SKM-1 treated with dmso at 0.1 percent for 144 hours (cell line): ENCODE data around the gene HECTD2.
"Not testable (repeated sequence)": the region's sequence is repeated elsewhere in the genome, so short reads cannot be mapped to it uniquely, and the experiment has no call there.

Experiments used
- DNase-seq: peaks from one replicate; lab custom pipeline; 2025; ENCODE audit not compliant: unreplicated experiment; lab: John Stamatoyannopoulos, UW

HECTD2 gene

GRCh38 chr10:91472911-91473310 lies 62.8 kb downstream of the HECTD2 start:
- DNase-seq = no peak

- DNase-seq = no peak
Observed at GRCh38 chr10:91474009-91474408, 63.9 kb downstream of the HECTD2 start.

GRCh38 chr10:91477236-91477635 lies 67.1 kb downstream of the HECTD2 start:
- no peak for DNase-seq

DNA sequence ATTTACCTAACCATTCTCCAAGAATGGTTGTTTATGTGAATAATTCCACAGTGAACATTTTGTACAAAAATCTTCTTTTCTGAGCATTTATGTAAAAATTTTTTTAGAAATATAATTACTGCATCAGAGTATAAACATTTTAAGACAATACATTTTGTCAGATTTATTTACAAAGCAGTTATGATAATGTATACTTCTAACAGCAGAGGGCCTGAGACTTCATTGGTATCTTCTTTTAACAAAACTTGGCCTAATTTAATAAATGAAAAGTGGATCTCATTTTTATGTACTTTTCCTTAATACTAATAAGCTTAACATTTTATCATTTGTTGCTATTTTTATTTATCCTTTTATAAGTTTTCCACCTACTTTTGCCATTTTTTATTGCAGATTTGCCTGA lies 69.4 kb downstream of the HECTD2 start:
- no peak for DNase-seq

DNA sequence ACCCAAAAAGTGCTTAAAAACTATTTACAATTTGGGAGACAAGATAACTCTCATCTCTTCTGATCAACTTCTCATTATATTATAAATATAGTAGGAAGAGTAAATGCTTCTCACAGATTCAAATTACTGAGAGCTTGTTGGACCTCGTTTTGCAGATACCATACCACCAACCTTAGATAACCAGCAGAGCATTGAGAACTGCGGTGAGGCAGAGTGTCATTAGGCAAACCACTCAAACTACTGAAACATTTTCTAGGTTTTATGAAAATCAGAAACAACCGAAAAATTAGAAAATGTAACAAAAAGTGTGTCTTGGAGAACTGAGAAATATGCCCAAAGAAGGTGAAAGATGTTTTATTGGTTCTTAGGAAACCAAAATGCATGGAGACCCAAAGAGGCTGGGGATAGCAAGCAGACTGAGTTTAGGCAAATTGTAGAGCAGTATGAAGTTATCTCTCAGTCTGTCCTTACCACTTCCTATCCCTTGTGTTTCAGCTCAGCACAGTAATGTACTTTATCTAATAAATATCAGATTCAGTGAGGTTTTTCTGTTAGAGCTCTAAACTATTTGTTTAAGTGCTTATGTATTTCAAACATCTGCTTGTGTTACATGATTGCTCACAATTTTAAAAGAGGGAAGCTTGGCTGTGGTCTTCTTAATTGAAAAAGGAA lies 77.9 kb downstream of the HECTD2 start:
- no peak for DNase-seq

DNA sequence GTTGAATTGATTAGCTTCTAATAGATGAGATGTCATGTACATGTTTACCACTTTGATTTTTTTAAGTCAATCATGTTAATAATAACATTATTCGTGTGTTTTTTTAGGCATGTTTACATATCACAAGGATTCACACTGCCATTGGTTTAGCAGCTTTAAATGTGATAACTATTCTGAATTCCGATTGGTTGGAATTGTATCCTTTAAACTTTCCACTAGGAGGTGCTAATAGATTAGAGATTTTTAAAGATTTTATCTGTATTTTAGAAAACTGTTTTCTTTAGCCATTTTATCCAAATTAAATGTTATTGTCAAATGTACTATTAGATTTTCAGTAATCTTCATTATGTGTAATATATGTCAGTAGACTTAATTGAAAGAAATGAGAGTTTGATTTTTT lies 83.2 kb downstream of the HECTD2 start:
- no peak for DNase-seq

DNA sequence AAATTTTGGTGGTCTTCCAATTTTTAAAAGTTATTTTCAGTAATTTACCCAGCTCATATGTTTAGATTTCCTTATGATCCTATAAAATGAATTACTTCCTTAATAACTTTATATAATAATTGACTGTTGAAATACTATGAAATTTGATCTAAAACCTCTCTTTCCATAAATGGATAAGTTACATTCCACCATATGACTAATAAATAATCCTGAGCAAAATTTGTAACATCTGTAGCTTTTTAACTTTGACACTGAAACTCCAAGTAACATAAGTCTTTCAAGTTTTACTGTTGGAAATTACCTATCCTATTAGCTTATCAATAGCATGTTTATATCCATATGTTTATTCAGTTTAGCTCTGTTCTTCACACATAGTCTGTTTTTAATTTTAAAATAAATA lies 85.3 kb downstream of the HECTD2 start:
- no peak for DNase-seq

GRCh38 chr10:91496016-91496415 lies 85.9 kb downstream of the HECTD2 start:
- DNase-seq = no peak

GRCh38 chr10:91511549-91512330 lies 101.6 kb downstream of the HECTD2 start:
- no peak for DNase-seq

DNA sequence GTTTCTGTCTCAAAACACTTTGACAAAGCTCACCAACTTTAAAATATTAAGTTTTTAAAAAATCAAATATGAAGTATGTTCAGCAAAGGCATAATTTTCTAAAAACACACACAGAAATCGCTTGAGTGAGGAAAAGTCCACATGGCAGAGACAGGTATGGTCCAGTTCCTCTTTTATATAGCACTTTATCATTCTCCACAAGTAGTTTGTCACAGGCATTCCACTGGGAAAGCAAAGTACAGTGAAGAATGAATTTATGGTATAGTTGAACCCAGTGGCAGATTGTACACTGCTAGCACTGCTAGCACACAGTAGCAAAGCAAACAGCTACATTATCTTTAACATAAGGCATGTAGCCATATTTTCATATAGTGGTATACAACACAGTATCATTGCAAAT lies 102.3 kb downstream of the HECTD2 start:
- DNase-seq = no peak

GRCh38 chr10:91513598-91514424 lies 103.7 kb downstream of the HECTD2 start:
- no peak for DNase-seq

GRCh38 chr10:91514787-91515186 lies 104.6 kb downstream of the HECTD2 start:
- no peak for DNase-seq

- DNase-seq = no peak
Observed at GRCh38 chr10:91517394-91517793, 107.2 kb downstream of the HECTD2 start.

DNA sequence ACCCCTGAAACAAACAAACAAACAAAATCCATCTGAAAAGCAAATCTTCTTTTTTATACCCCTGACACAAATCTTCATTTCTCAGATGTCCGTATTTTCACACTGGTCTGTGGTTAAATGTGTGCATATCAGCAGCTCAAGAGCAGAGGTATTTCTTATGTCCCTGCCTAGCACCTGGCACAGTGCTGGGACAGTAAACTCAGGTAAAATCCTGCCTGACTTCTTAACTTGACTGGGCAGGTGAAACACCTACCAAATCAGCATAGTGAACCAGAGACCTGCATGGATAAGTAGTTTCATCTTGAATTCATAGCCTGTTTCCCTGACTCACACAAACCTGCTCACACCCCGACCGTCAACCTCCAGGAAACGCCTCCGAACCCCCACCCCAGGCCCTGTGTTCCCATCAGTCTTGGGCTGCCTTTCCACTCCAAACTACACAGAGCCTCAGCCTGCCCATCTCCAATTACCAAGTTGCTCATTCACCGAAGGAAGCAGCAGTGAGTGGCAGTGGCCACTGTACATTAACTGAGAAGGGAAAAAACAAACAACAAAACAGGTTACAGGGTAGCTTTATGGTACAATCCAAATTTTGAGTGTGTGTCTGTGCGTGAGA lies 109.9 kb downstream of the HECTD2 start:
- no peak for DNase-seq

DNA sequence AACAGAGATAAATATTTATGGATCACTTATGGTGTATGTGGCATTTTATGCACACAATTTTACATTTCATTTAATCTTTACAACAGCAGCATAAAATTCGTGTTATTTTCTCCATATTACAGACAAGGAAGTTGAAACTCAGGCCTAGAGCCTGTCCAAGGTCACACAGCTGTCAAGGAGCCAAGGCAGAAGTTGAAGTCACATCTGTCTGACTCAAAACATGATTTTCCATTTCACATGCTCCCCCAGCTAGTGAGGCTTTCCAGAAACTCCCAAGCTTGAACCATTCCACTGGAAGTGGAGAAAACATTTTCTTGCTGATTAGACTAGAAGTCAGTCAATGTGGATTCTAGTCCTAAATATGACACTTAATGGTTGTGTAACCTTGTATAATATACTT lies 110.5 kb downstream of the HECTD2 start:
- DNase-seq = no peak

- DNase-seq = peak; percentile 64
Observed at GRCh38 chr10:91521439-91521838, 111.3 kb downstream of the HECTD2 start.

DNA sequence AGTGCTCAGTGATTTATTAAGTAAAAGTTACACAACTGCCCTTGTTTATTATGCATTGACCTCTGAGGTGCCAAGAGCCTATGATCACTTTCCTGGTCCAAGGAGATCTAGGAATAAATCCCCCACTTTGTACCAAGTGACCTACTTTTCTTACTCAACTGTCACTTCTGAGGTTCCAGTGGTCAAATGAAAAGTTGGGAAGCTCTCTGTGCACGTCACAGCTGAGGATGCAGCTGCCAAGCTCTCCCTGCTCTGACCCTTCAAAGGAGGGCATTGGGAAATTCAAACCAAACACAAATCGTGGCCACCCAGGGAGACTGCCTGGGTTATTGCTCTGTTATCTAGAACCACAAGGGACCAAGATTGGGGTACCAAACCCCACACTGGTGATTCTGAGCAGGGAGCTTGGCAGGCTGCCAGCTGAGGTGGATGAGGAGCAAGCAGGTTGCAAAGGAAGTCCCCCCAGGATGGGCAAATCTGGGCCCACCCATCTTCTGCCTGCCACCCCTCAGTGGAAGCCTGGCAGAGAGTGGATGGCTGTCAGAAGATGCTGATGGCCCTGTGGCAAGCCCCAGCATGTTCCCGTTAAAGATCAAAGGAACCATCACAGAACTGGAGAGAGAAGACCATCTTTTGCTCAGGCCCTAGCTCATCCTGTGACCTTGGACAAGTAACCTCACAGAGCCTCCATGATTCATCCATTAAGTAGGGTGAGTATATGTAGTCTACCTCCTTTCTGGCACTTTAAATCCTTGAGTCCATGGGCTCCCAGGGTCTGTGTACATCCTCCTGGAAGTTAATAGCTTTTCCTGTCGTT lies 116.0 kb downstream of the HECTD2 start:
- no peak for DNase-seq

GRCh38 chr10:91528080-91528479 lies 117.9 kb downstream of the HECTD2 start:
- DNase-seq = no peak

GRCh38 chr10:91528768-91529167 lies 118.6 kb downstream of the HECTD2 start:
- no peak for DNase-seq

- not testable (repeated sequence) for DNase-seq
Observed at GRCh38 chr10:91534789-91535188, 124.6 kb downstream of the HECTD2 start.

DNA sequence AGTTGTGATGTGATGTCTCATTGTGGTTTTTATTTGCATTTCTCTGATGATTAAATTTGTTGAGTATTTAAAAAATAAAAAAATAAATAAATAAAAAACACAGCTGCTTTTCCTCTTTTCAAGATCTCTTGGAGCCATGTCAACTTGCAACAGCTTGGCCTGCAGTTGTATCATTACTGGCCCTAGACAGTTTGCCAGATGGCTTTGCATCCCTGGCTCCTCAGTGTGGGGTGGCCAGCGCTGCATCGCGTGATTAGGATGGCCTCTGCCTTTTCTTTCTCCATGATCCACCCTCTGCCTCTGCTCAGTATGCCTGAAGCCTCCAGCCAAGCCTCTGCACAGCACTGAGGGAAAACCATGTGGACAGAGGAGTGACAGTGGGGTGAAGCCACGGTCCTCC lies 126.0 kb downstream of the HECTD2 start:
- no peak for DNase-seq
